ENCODE results near the gene TMUB1.

The TMUB1 gene

GRCh38 chr7:151124899-151125399, 41.7 kb upstream of the TMUB1 start:
- no peak for DNase-seq (ENCODE audit: low read depth)
- TF ChIP-seq, protein P1, sequence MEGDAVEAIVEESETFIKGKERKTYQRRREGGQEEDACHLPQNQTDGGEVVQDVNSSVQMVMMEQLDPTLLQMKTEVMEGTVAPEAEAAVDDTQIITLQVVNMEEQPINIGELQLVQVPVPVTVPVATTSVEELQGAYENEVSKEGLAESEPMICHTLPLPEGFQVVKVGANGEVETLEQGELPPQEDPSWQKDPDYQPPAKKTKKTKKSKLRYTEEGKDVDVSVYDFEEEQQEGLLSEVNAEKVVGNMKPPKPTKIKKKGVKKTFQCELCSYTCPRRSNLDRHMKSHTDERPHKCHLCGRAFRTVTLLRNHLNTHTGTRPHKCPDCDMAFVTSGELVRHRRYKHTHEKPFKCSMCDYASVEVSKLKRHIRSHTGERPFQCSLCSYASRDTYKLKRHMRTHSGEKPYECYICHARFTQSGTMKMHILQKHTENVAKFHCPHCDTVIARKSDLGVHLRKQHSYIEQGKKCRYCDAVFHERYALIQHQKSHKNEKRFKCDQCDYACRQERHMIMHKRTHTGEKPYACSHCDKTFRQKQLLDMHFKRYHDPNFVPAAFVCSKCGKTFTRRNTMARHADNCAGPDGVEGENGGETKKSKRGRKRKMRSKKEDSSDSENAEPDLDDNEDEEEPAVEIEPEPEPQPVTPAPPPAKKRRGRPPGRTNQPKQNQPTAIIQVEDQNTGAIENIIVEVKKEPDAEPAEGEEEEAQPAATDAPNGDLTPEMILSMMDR (IDR thresholded peaks at IDR 0.05; ENCODE audit: insufficient read depth, low read depth, low read length, missing control alignments), result no peak
- H3K4me3 ChIP-seq (ENCODE audit: low read length), result peak overlapping the region; percentile 2

- TF ChIP-seq, protein P1 (IDR thresholded peaks at IDR 0.05; ENCODE audit: insufficient read depth, low read depth, low read length, missing control alignments), result no peak
- no peak for DNase-seq (ENCODE audit: low read depth)
- no peak overlapping the region for H3K4me3 ChIP-seq (ENCODE audit: low read length)
Observed at GRCh38 chr7:151124481-151124880, 41.2 kb upstream of the TMUB1 start.

DNA sequence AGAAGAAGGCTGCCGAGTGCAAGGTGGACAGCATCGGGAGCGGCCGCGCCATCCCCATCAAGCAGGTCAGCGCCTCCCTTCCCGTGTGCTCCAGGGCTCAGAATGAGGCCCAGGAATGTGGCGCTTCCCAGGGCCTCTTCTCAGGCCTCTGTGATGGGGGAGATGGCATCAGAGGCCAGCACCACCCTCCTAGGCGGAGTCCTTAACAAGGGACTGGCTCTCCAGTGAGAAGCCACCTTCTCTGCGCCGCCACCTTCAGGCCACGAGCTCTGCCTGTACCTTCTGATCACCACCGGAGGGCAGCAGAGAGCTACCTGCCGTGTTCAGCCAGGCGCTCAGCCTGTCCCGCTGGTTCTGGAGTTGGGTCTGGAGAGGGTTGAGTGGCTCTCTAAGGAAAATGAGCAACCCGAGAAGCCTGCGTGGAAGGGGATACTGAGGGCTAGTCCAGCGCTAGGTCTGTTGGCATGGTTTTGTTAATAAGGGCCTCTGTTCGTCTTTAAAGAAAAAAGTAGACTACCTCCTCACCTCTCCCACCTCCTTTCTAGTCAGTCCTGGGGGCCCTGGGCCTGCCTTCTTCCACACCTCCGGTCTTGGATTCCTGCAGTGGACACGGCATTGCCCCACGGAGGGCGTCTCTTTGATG, 40.6 kb upstream of the TMUB1 start:
- TF ChIP-seq, protein P1 (IDR thresholded peaks at IDR 0.05; ENCODE audit: insufficient read depth, low read depth, low read length, missing control alignments), result peak; percentile 100
- peak; percentile 90 for DNase-seq (ENCODE audit: low read depth)
- H3K4me3 ChIP-seq (ENCODE audit: low read length), result no peak overlapping the region

GRCh38 chr7:151123158-151123821, 40.0 kb upstream of the TMUB1 start:
- TF ChIP-seq, protein P1 (IDR thresholded peaks at IDR 0.05; ENCODE audit: insufficient read depth, low read depth, low read length, missing control alignments), result no peak
- DNase-seq (ENCODE audit: low read depth), result no peak
- H3K4me3 ChIP-seq (ENCODE audit: low read length), result no peak overlapping the region

GRCh38 chr7:151122796-151123157, 39.5 kb upstream of the TMUB1 start:
- DNase-seq (ENCODE audit: low read depth), result no peak
- H3K4me3 ChIP-seq (ENCODE audit: low read length), result no peak overlapping the region
- TF ChIP-seq, protein P1 (IDR thresholded peaks at IDR 0.05; ENCODE audit: insufficient read depth, low read depth, low read length, missing control alignments), result no peak

DNA sequence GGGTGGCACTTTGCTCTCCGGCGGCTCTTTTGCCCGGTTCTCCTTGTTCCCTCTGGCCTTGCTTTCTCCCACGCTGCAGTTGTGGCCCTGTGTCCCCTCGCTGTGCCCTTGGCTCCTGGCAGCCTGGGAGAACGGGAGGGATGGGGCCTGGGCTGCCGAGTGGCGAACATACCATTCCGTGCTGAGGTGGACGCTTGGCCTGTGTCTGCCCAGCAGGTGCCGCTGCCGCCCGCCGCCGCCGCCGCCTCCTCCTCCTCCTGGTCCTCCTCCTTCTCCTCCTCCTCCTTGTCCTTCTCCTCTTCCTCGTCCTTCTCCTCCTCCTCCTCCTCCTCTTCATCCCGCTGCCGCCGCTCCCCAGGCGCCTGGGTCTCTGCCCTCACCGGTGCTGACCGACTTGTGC, 39.0 kb upstream of the TMUB1 start:
- DNase-seq (ENCODE audit: low read depth), result peak; percentile 39
- TF ChIP-seq, protein P1 (IDR thresholded peaks at IDR 0.05; ENCODE audit: insufficient read depth, low read depth, low read length, missing control alignments), result peak; percentile 13
- no peak overlapping the region for H3K4me3 ChIP-seq (ENCODE audit: low read length)

All from epithelial cell of esophagus (primary cell).